Left colon (tissue), 2 donors: Measurements from ENCODE around the gene PBXIP1. TPM values are rescaled to one million over a fixed set of nuclear protein-coding genes. Genes with fewer than 3 reads are reported as not detected.
A peak's percentile ranks its signal among the peaks of the same experiment; 100 is the strongest.
"Not testable (repeated sequence)": the region's sequence is repeated elsewhere in the genome, so short reads cannot be mapped to it uniquely, and the experiment has no call there.

Experiments used
- ATAC-seq: fragments of 200-7000 bp; cut with Tn5 transposase; one replicate; pipeline ENCODE4 v1.9.1; 2020; ENCODE audit warnings: mild to moderate bottlenecking, moderate library complexity
- DNase-seq, 2 donors: peaks; one replicate each; pipeline ENCODE4 v3.0.0-alpha.2; 2020
- intact Hi-C, 2 donors: fragments of 100-400 bp; cut with DNase I in 1 of 2; cut with micrococcal nuclease in 1 of 2; formaldehyde crosslinking; loops; one replicate each; pipeline versions ENCODE4 v1.11.2 to v1.14.0; 2022; cut with DNase I, micrococcal nuclease
- microRNA-seq, 2 donors: library from miRNA; unstranded; fragments of <30 nt; microRNA quantifications; one replicate each; pipeline versions ENCODE4 v1.1.0 to v1.2.0, GENCODE V29; 2020
- total RNA-seq, 2 donors: library from RNA; stranded (reverse); fragmentation: NEBNext Ultra II Directional; extraction: Animal tissue kit (Norgen Biotek cat#: 25700); gene quantifications; one replicate each; pipeline ENCODE4 v1.2.1, GENCODE V29; 2021
- donor health status: DM: no; HTN: no; CAD: no.
- donor health status: DM: yes; HTN: yes; CAD: no.

The PBXIP1 gene
- total RNA-seq, 2 donors from 2014 or later: 33.4 to 61.2 TPM

DNA sequence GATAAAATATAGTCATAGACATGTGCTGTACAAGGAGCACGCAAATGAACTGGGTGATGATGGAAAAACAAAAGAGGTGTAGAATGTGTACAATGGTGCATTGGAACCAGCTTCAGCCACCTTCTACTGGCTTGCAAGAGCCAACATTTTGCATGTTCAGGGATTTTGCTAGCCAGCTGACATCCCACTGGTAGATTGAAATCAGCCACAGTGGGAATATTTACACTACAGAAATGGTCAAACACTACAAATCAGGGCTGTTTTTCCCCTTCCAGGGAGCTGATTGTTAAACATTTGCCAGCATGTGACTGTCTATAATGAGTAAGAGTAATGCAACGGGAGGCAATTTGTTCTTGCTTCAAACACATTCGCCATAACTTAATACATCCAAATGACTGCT lies 42.6 kb downstream of the PBXIP1 start:
- ATAC-seq: no peak

DNA sequence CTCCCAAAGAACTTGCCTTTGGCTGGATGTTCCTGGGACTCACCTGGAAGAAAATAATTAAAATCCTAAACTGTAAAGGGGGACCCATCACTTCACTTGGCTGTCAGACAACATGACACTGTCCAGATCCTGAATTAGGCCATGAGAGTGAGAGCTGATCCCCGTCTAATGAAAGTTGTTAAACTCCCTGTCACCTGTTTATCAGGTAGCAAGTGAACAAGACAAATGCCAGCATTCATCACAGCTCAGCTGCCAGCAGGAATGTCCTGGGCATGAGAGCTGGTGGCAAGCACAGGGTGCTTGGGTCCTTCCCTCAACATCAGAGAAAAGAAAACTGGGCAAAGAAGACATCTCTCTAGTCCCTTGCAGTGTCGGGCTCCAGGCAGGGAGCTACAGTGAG lies 43.1 kb downstream of the PBXIP1 start:
- DNase-seq: no peak
- intact Hi-C loops: no loop called here
- ATAC-seq: no peak

More for the DNA sequence above, 42.6 kb downstream of the PBXIP1 start:
- no peak for DNase-seq
- intact Hi-C loops: no loop called here

DNA sequence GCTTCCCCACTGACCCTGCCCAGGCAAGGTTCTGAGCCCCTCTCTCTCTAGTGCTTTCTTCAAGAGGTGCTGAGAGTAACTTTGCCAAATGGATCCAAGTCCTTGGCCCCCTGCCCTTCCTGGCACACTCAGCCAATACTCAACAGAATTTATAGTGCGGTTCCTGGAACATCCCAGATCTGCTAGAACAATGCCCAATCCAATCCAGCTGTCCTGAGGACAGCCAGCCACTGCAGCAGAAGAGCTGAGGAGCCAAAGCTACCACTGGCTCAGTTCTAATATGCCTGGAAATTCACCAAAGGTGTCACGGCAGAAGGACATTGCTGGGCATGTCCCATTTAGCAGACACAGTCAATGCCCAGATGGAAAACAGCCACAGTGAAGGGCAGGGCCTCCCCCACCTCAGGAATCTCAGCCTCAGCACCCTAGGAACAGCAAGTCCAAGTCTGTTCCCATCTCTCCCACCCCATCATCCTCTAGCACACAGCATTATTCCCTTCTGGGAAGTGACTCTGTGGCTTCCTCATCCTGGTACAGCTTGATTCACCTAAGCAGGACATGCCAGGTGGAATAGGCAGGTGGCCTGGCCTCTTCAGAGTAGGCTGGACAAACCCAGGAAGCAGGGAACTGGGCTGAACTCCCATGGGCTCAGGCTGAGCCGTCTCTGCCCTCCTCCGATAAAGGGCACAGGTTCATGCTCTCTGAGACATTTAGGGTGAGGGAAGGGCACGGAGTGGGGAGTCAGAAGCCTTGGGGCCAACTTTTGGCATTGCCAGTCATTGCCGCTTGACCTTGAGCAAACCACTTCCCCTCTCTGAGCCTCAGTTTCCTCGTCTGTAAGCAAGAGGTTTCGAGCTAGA lies 44.0 kb downstream of the PBXIP1 start:
- ATAC-seq (no peak), DNase-seq (no peak)
- intact Hi-C loops: no loop called here

DNA sequence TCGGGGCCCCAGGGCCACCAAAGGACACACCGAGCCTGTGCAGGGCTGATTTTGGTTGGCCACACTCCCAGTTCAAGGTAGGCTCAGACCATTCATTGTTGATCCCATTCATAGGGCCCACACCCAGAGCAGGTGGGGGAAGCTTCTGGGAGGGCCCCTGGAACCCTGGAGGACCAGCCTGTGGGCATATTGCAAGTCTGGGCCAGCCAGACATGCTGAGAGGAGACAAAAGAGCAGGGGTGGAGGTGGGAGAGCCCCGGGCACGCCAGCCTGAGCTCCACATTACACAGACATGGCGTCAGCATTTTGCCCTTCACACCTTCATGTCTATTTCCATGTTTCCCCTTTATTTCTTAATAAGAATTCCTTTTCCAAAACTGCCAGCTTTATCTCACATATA lies 45.0 kb downstream of the PBXIP1 start:
- no peak for ATAC-seq
- intact Hi-C loops: no loop called here
- DNase-seq: no peak

DNA sequence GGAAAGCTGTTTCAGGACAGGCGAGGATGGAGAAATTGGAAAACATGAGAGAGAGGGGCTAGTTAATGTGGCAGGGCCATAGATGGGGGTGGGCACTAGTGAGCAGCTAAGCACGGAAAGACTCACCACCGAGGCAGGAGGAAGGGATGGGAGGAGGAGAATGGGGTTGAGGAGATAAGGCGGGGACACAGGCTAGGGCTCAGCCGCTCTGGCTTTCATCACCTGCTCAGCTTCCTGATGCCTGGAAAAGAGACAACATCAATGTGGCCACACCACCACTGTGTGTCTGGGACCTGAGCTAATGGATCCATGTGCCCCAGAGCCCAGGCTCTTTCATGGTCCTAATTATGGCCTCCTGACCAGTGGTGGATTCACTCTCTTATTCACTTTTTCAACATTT lies 47.0 kb downstream of the PBXIP1 start:
- ATAC-seq: no peak
- intact Hi-C loops: no loop called here
- no peak for DNase-seq

DNA sequence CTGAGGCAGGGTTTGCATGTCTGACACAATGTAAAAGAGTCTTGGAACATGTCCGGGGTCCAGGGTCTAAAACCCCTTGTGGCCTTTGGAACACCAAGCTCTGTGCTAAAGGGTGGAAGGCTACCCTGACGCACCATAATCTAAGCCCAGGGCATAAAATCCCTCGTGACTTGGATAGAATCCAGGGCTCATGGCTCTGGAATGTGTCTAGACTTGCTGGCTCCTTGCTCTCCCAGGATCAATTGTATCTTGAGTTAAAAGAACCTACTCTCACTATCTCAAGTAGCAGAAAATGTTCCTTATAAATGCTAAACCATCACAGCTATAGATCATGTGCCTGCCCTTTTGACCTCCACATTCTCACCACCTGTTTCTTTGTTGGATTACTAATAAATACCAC lies 47.8 kb downstream of the PBXIP1 start:
- intact Hi-C loops: not testable (repeated sequence)

DNA sequence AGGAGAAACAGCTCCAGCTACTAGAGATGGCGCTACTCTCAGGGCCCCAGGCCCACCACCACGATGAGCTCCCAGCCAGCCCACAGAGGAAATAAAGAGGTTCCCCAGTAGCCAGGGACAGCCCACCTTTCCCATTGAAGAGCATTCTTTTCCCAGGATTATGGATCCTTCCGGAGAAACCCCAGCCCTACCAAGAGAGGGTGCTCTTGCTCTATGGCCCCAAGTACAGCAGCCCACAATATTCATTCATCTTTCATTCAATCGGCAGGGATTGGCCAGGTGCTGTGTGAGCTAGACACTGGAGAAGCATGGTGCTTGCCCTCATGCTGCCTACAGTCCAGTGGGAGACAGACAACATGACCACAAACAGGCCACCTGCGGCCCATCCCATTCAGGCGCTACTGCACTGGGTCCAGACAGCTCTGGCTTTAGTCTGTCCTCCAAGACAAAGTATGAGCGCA lies 49.2 kb downstream of the PBXIP1 start:
- DNase-seq (peak in 1 of 2 donors; percentile 24), ATAC-seq (peak; percentile 94)
- intact Hi-C loops: no loop called here

More for the DNA sequence above, 47.8 kb downstream of the PBXIP1 start:
- DNase-seq, ATAC-seq: not testable (repeated sequence)

DNA sequence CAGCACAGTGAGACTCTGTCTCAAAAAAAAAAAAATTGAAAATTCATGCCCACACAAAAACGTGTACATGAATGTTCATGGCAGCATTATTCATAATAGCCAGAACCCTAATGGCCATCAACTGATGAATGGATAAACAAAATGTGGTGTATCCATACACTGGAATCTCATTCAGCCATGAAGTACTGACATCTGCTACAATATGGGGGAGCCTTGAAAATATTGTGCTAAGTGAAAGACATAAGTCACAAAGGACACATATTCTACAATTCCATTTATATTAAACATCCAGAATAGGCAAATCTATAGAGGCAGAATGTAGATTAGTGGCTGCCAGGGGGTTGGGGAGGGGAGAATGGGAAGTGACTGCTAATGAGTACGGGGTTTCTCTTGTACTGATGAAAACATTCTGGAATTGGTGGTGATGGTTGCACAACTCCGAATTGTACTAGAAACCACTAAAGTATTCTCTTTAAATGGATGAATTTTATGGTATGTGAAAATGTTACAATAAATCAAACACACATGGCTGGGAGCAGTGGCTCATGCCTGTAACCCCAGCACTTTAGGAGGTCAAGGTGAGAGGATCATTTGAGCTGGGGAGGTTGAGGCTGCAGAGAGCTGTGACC lies 52.8 kb downstream of the PBXIP1 start:
- intact Hi-C loops: no loop called here
- DNase-seq (no peak), ATAC-seq (no peak)

DNA sequence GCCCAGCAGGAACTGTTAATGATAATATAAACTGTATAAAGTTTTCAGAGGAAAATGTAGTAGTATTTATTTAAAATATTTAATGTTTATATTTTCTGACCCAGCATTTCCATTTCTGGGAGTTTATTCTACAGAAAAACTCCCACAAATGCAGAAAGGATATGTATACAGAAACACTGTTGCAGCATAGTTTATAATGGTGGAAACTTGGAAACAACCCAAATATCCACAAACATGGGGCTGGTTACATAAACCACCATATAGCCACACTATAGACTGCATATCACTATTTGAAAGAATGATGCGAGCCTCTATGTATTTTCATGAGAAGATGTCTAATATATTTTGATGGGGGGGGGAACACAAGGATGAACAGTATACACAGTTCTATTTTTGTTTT lies 54.3 kb downstream of the PBXIP1 start:
- no peak for DNase-seq
- ATAC-seq: no peak
- intact Hi-C loops: no loop called here

DNA sequence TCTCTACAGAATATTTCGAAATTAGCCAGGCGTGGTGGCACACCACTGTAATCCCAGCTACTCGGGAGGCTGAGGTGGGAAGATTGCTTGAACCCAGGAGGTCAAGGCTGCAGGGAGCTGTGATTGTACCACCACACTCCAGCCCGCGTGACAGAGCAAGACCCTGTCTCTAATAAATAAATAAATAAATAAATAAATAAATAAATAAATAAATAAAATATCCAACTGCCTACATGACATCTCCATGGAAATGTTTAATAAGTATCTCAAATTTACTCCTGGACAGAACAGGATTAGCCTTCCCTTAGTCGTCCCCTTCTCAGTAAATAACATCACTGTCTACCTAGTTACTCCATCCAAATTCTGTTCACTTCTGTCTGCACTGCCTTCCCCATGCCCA lies 56.9 kb downstream of the PBXIP1 start:
- DNase-seq (peak in 1 of 2 donors; percentile 4), ATAC-seq (no peak)
- intact Hi-C loops: no loop called here

DNA sequence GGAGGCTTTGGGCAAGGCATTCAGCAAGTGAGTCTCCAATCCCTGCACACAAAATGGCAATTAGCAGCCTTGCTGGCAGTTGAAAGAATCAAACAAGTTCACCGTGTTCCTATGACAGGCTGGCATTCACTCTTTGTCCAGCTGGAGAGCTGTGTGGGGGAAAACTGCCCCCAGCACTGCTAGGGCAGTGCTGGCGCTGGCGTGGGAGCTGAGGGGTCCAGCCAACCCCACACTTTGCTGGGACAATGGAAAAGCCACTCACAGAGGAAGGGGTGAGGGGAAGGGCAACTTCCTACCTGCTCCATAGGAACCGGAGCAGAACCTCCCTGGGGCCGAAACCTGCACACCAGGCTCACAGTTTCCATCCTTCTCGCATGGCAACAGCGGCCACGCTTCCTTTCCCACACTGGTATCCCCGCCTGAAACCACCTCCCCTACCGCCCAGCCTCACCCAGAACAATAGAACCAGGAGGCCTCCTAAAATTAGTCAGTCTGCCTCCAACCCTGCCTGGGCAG lies 59.1 kb downstream of the PBXIP1 start:
- intact Hi-C loops: no loop called here
- ATAC-seq: no peak
- DNase-seq: peak in 1 of 2 donors; percentile 15

DNA sequence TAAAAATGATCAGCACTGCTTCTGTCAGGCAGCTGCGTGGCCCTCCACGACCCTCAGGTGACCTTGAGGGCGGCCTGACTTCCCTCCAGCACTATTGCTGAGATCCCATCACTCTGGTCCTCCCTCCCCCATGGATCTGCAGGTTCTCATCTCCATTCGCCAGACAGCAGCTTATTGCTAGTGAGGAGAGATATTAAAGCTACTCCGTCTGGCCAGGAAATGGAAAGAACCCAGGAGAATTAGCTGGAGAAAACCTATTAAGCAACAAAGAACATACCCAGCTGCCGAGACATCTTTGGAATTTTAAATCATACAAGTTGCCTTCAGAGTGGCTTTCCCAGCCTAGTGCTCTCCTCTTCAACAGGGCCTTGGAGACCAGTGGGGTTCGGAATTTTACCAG lies 60.1 kb downstream of the PBXIP1 start:
- ATAC-seq (no peak), DNase-seq (peak in 1 of 2 donors; percentile 3)
- intact Hi-C loops: no loop called here

Small RNAs within 50 kb of the gene (microRNA-seq; reads per million reads assigned to microRNA genes)
- gene MIR4258: 0 to 2.7 reads per million in 2 donors

Other genes with a start within 250 kb of the PBXIP1 start
- 1 to 10 TPM in 1 of 2 donors, under 1 TPM in 1; 0.73 to 3.6 TPM for gene KCNN3, start 85.8 kb downstream of the PBXIP1 start, total RNA-seq
- 10 to 100 TPM; 33.4 to 34.0 TPM for gene PMVK, start 19.4 kb downstream of the PBXIP1 start, total RNA-seq
- 10 to 100 TPM; 27.0 to 31.3 TPM for gene PYGO2, start 5.7 kb upstream of the PBXIP1 start, total RNA-seq
- gene SHC1, start 14.6 kb upstream of the PBXIP1 start, total RNA-seq: 100 to 1,000 TPM in 1 of 2 donors, 10 to 100 TPM in 1; 95.3 to 108 TPM
- 10 to 100 TPM; 22.8 to 35.7 TPM for gene CKS1B, start 18.6 kb upstream of the PBXIP1 start, total RNA-seq
- 10 to 100 TPM; 32.8 to 43.7 TPM for gene FLAD1, start 27.2 kb upstream of the PBXIP1 start, total RNA-seq
- under 1 TPM in 1 of 2 donors, not detected in 1; 0.52 TPM for gene LENEP, start 37.5 kb upstream of the PBXIP1 start, total RNA-seq
- gene ZBTB7B, start 46.7 kb upstream of the PBXIP1 start, total RNA-seq: 100 to 1,000 TPM; 248 to 326 TPM
- gene DCST2, start 77.7 kb upstream of the PBXIP1 start, total RNA-seq: 1 to 10 TPM; 1.5 to 3.6 TPM
- gene DCST1, start 77.7 kb upstream of the PBXIP1 start, total RNA-seq: under 1 TPM in 1 of 2 donors, not detected in 1; 0.21 TPM
- 100 to 1,000 TPM in 1 of 2 donors, 10 to 100 TPM in 1; 88.9 to 160 TPM for gene ADAM15, start 95.2 kb upstream of the PBXIP1 start, total RNA-seq
- 10 to 100 TPM; 23.0 to 33.5 TPM for gene EFNA4, start 107.6 kb upstream of the PBXIP1 start, total RNA-seq
- gene EFNA3, start 122.7 kb upstream of the PBXIP1 start, total RNA-seq: 10 to 100 TPM in 1 of 2 donors, 1 to 10 TPM in 1; 7.7 to 23.1 TPM
- 100 to 1,000 TPM in 1 of 2 donors, 10 to 100 TPM in 1; 63.0 to 176 TPM for gene EFNA1, start 171.8 kb upstream of the PBXIP1 start, total RNA-seq
- 100 to 1,000 TPM in 1 of 2 donors, 10 to 100 TPM in 1; 70.6 to 107 TPM for gene SLC50A1, start 179.8 kb upstream of the PBXIP1 start, total RNA-seq
- 100 to 1,000 TPM in 1 of 2 donors, 10 to 100 TPM in 1; 93.9 to 131 TPM for gene DPM3, start 184.4 kb upstream of the PBXIP1 start, total RNA-seq
- gene KRTCAP2, start 217.2 kb upstream of the PBXIP1 start, total RNA-seq: 100 to 1,000 TPM; 143 to 164 TPM
- gene TRIM46, start 217.8 kb upstream of the PBXIP1 start, total RNA-seq: under 1 TPM; 0.28 to 0.52 TPM